ENCODE data around the gene PHF2.

Gene PHF2

DNA sequence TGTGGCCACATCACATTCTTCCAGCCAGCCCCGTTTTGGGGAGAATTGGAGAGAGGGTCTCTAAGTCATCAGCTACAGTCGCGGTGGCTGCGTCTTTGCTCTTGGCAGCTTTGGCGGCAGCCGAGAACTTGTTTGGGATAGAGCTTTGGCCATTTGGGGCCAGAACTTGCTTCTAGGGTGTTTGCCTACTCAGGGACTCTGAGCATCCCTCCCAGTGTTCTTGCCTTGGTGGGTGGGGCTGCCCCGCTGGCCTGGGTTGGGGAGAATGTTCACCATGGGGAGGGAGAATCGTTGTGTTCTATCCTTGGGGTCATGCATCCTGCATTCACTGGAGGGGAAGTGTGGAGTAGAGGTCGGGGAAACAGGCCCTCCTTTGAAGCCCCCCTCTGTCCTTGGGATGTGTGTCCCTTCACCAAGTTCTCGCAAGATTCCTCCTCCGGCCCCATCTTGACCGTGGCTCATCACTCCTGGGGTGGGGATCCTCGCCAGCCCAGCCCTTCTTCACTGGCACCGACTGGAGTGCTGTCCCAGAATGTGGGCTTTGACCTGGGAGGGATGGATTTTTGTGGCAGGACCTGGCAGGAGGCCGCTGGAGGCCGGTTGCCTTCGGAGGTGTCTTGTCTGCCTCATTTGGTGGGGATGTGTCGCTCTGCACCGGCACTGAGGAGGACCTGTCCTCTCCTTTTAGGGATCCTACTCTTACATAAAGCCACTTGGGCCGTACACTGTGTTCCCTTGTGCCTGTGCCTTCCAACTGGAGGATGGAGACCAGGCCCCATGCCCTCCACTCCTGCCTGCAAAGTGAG is 3.5 kb downstream of the PHF2 start:
- no peak for DNase-seq (ENCODE audit: insufficient read length, low spot score)
- no peak for FAIRE-seq
- TF ChIP-seq, protein P1, sequence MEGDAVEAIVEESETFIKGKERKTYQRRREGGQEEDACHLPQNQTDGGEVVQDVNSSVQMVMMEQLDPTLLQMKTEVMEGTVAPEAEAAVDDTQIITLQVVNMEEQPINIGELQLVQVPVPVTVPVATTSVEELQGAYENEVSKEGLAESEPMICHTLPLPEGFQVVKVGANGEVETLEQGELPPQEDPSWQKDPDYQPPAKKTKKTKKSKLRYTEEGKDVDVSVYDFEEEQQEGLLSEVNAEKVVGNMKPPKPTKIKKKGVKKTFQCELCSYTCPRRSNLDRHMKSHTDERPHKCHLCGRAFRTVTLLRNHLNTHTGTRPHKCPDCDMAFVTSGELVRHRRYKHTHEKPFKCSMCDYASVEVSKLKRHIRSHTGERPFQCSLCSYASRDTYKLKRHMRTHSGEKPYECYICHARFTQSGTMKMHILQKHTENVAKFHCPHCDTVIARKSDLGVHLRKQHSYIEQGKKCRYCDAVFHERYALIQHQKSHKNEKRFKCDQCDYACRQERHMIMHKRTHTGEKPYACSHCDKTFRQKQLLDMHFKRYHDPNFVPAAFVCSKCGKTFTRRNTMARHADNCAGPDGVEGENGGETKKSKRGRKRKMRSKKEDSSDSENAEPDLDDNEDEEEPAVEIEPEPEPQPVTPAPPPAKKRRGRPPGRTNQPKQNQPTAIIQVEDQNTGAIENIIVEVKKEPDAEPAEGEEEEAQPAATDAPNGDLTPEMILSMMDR (IDR thresholded peaks at IDR 0.05; ENCODE audit: insufficient read depth, missing control alignments) = no peak

DNA sequence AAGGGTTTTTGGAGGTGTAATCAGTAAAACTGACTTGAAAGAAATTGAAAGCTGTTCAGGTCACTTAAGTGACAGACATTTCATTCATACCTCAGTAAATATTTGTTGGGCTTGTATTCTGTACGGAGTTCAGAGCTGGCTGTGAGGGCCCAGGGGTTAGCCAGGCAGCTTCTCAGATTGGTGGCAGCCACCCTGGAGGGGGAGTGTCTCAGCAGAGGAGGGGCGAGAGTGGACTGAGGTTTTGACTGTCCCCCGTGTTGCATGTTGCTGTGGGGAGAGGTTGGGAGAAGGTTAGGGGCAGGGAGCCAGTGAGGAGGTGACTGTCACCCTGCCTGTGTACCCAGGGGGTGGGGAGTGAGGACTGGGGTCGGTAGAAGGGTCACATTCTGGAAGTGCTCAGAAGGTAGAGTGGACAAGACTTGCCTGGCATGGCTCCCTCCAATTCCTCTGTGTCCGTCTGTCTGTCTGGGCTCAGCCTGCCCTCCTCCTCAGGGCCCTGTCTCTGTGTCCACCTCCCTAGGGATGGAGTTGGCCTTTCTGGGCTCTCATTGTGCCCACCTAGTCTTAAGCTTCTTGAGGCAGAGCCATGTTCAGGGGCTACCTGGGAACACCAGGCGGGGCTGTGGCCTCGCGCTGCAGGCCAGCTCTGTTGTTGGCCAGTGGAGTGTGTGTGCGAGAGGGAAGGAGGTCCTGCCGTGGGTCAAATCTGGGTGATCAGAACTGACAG is 4.4 kb downstream of the PHF2 start:
- FAIRE-seq (no peak), DNase-seq (ENCODE audit: insufficient read length, low spot score) (no peak)
- TF ChIP-seq, protein P1 (IDR thresholded peaks at IDR 0.05; ENCODE audit: insufficient read depth, missing control alignments) = no peak

DNA sequence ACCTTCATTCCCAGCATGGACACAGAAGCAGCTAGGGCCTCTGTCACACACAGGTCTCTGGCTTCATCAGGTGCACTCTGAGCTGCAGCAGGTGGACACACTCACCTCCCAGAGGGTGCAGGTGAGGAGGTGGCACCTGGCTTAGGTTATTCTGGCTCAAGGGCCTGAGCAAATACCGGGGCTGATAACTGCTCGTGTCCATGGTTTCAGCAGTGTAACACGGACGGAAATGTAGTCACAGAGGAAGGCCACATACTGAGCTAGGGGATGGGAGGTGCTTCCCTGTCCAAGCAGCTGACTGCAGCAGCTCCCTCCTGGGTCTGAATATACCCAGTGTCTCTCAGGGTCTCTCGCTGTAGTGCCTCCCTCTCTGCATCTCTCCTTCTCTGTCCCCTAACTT is 5.7 kb downstream of the PHF2 start:
- FAIRE-seq (no peak), DNase-seq (ENCODE audit: insufficient read length, low spot score) (no peak)
- TF ChIP-seq, protein P1 (IDR thresholded peaks at IDR 0.05; ENCODE audit: insufficient read depth, missing control alignments) = no peak

DNA sequence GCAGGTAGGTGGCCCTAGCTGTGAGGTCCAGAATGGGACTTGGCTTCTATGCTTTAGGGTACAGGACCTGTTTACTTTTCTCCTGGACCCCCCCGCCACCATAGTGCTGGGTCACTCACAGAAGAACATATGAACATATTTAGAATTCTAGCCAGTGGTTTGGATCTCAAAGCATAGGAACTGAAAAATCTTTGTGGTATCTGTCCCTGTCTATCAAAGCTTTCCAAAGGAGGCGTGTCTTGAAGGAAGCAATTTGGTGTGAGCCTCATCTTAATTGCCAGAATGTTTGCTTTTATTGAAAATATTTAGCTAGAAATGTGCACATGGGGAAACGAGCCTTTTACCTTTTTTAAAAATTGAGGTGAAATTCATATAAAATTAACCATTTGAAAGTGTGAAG is 6.2 kb downstream of the PHF2 start:
- DNase-seq (ENCODE audit: insufficient read length, low spot score) = no peak
- TF ChIP-seq, protein P1 (IDR thresholded peaks at IDR 0.05; ENCODE audit: insufficient read depth, missing control alignments) = no peak
- FAIRE-seq = no peak

DNA sequence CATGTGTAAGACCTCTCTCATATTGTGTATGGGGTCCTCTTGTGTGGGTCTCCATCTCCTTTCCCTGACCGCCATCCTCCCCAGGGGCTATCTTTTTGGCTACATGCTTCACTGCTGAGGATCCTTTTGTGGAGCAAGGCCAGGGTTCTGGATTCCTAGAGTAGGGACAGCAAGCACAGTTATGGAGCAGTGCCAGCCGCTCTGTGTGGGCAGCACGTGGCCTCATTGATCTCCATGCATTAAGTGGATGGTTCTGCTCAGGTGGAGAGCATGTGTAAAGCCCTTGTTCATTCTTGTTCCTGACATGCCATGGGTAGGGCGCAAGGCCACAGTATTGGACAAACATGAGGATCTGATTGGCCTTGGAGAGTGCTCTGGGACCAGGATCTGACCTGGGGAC is 8.9 kb downstream of the PHF2 start:
- no peak for FAIRE-seq
- TF ChIP-seq, protein P1 (IDR thresholded peaks at IDR 0.05; ENCODE audit: insufficient read depth, missing control alignments) = no peak

DNA sequence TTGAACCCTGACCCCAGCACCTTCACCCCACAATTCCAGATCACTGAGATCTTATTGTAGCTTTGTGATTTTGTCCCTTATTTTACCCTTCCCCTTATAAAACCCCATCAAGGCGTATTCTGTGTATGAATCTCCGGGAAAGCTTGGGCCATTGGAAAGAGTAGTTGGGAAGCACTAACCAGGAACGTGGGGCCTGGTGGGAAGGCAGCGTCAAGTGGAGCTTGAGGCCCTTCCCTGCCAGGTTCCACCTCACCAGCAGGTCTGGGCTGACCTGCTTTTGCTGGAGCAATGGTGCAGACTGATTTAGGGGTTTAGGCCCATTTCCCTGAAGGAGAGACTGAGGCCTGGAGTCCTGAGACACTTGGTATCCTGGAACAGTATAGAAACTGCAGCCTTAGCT is 9.3 kb downstream of the PHF2 start:
- DNase-seq (ENCODE audit: insufficient read length, low spot score) (no peak), FAIRE-seq (no peak)
- TF ChIP-seq, protein P1 (IDR thresholded peaks at IDR 0.05; ENCODE audit: insufficient read depth, missing control alignments) = no peak

More for the DNA sequence above, 8.9 kb downstream of the PHF2 start:
- no peak for DNase-seq (ENCODE audit: insufficient read length, low spot score)

Measured in D721Med (cell line).